ENCODE data around the gene CYP4F2.
"Not testable (repeated sequence)": the region's sequence is repeated elsewhere in the genome, so short reads cannot be mapped to it uniquely, and the experiment has no call there.

CYP4F2 gene

DNA sequence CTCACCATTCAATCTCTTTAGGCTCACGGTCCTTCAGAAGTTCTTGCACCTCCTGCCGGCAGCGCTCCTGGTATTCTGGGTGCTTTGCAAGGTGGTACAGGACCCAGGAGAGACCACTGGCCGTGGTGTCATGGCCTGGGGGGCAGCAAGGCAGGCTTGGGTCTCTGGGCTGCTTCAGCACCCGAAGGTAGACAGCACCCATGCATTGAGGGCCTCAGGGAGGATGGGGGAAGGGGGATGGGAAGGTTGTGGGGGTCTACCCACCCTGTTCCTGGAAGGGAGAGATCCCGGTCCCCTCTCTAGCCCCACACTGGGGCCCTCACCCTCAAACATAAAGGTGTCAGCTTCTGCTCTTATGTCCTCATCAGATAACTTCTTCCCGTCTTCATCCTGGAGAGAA lies 12.0 kb downstream of the CYP4F2 start:
- ATAC-seq (ENCODE audit: low read depth): no peak
- Histone ChIP-seq H3K9me3 (ENCODE audit: severe bottlenecking) (no peaks in the 10 kb centered on the region), H3K4me3 (ENCODE audit: severe bottlenecking) (no peak overlapping the region), H3K36me3 (ENCODE audit: low read depth) (no peaks in the 10 kb centered on the region), H3K27me3 (ENCODE audit: insufficient read depth, poor library complexity, severe bottlenecking) (no peaks in the 10 kb centered on the region), H3K27ac (ENCODE audit: poor library complexity, severe bottlenecking) (no peak overlapping the region), H3K4me1 (ENCODE audit: insufficient read depth, poor library complexity, severe bottlenecking) (no peaks in the 10 kb centered on the region)
- no peak for DNase-seq (ENCODE audit: low spot score)
- TF ChIP-seq, protein P1, sequence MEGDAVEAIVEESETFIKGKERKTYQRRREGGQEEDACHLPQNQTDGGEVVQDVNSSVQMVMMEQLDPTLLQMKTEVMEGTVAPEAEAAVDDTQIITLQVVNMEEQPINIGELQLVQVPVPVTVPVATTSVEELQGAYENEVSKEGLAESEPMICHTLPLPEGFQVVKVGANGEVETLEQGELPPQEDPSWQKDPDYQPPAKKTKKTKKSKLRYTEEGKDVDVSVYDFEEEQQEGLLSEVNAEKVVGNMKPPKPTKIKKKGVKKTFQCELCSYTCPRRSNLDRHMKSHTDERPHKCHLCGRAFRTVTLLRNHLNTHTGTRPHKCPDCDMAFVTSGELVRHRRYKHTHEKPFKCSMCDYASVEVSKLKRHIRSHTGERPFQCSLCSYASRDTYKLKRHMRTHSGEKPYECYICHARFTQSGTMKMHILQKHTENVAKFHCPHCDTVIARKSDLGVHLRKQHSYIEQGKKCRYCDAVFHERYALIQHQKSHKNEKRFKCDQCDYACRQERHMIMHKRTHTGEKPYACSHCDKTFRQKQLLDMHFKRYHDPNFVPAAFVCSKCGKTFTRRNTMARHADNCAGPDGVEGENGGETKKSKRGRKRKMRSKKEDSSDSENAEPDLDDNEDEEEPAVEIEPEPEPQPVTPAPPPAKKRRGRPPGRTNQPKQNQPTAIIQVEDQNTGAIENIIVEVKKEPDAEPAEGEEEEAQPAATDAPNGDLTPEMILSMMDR (IDR thresholded peaks at IDR 0.05; ENCODE audit: poor library complexity, severe bottlenecking): no peak

DNA sequence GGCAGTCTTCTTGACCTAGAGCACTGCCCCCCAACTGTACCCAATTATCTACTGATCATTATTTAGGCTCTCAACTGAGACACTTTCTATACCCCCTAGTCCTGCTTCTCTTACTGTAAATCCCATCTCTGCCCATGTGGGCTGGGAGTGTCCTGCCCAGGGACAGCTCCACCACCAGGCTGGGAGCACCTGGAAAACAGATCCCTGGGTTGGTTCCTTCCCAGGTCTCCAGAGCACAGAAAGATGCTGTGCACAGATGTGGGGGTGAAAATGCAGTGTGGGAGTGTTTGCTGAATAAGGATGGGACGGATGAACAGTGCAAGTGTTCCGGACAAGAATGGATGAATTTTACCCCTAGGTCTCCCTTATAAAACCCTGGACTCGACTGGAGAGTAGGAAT lies 12.7 kb downstream of the CYP4F2 start:
- no peaks in the 10 kb centered on the region for H3K36me3 ChIP-seq (ENCODE audit: low read depth)
- no peaks in the 10 kb centered on the region for H3K4me1 ChIP-seq (ENCODE audit: insufficient read depth, poor library complexity, severe bottlenecking)
- TF ChIP-seq, protein P1 (IDR thresholded peaks at IDR 0.05; ENCODE audit: poor library complexity, severe bottlenecking): no peak
- no peak overlapping the region for H3K4me3 ChIP-seq (ENCODE audit: severe bottlenecking)
- ATAC-seq (ENCODE audit: low read depth) (no peak), DNase-seq (ENCODE audit: low spot score) (no peak)
- H3K9me3 ChIP-seq (ENCODE audit: severe bottlenecking): no peaks in the 10 kb centered on the region
- no peak overlapping the region for H3K27ac ChIP-seq (ENCODE audit: poor library complexity, severe bottlenecking)
- no peaks in the 10 kb centered on the region for H3K27me3 ChIP-seq (ENCODE audit: insufficient read depth, poor library complexity, severe bottlenecking)

DNA sequence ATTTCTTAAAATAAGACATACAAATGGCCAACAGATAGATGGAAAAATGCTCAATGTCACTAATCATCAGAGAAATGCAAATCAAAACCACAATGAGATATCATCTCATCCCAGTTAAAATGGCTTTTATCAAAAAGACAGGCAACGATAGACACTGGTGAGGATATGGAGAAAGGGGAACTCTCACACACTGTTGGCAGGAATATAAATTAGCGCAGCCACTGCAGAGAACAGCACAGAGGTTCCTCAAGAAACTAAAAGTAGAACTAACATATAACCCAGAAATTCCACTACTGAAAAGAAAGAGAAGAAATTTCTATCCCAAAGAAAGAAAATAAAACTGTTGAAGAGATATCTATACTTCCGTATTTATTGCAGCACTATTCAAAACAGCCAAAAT lies 14.5 kb downstream of the CYP4F2 start:
- not testable (repeated sequence) for H3K9me3 ChIP-seq (ENCODE audit: severe bottlenecking); DNase-seq (ENCODE audit: low spot score)

DNA sequence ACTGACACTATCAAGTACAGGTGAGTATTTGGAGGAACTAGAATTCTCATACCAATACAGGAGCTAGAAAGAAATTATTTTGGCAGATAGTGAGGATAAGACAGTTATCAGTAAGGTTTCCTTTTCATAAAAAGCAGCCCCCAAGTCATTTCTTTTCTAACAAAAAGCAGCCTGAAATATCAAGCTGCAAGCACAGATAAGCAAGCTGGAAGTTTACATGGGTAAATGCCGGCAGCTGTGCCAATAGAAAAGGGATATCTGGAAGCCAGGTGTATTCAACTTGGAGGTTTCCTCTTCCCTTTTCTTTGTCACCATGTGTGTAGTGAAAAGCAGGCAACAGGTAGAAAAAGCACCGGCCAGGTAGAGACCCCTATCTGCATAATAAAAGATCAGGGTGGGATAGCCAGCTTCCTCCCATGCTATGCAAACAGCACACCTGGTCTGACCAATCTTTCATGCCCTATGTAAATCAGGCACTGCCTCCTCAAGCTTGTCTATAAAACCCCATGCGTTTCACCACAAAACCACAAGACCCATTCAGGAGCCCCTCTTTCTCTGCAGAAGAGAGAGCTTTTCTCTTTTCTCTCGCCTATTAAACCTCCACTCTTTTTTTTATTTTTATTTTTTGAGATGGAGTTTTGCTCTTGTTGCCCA lies 22.9 kb downstream of the CYP4F2 start:
- H3K27ac ChIP-seq (ENCODE audit: poor library complexity, severe bottlenecking): no peak overlapping the region
- TF ChIP-seq, protein P1 (IDR thresholded peaks at IDR 0.05; ENCODE audit: poor library complexity, severe bottlenecking): no peak
- H3K4me3 ChIP-seq (ENCODE audit: severe bottlenecking): no peak overlapping the region
- DNase-seq (ENCODE audit: low spot score) (no peak), ATAC-seq (ENCODE audit: low read depth) (no peak)
- H3K4me1 ChIP-seq (ENCODE audit: insufficient read depth, poor library complexity, severe bottlenecking): peaks cover 11% of the 10 kb centered on the region
- H3K27me3 ChIP-seq (ENCODE audit: insufficient read depth, poor library complexity, severe bottlenecking): no peaks in the 10 kb centered on the region
- no peaks in the 10 kb centered on the region for H3K9me3 ChIP-seq (ENCODE audit: severe bottlenecking)
- H3K36me3 ChIP-seq (ENCODE audit: low read depth): no peaks in the 10 kb centered on the region

More for the DNA sequence above, 14.5 kb downstream of the CYP4F2 start:
- not testable (repeated sequence) for ATAC-seq (ENCODE audit: low read depth); H3K4me1 ChIP-seq (ENCODE audit: insufficient read depth, poor library complexity, severe bottlenecking); H3K27ac ChIP-seq (ENCODE audit: poor library complexity, severe bottlenecking); H3K36me3 ChIP-seq (ENCODE audit: low read depth); H3K27me3 ChIP-seq (ENCODE audit: insufficient read depth, poor library complexity, severe bottlenecking); H3K4me3 ChIP-seq (ENCODE audit: severe bottlenecking)

DNA sequence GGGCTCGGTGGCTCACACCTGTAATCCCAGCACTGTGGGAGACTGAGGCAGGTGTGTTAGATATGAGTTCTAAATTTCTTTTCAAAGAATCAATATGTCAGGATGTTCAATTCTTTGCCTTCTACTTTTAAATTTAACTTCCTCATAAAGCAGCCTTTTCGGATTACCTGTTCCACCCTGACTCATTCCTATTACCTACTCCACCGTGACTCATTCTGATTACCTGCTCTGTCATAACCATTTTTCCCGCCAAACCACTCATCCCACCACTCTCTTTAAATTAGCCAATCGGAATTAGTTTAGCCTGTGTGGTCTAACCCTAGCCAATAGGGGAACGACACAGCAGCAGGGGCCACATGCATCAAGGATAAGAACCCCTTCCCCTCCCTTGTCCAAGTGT lies 24.1 kb downstream of the CYP4F2 start:
- ATAC-seq (ENCODE audit: low read depth); H3K9me3 ChIP-seq (ENCODE audit: severe bottlenecking); H3K27ac ChIP-seq (ENCODE audit: poor library complexity, severe bottlenecking); H3K27me3 ChIP-seq (ENCODE audit: insufficient read depth, poor library complexity, severe bottlenecking); H3K4me3 ChIP-seq (ENCODE audit: severe bottlenecking); DNase-seq (ENCODE audit: low spot score); H3K36me3 ChIP-seq (ENCODE audit: low read depth): not testable (repeated sequence)
- H3K4me1 ChIP-seq (ENCODE audit: insufficient read depth, poor library complexity, severe bottlenecking): peaks cover 19% of the 10 kb centered on the region

DNA sequence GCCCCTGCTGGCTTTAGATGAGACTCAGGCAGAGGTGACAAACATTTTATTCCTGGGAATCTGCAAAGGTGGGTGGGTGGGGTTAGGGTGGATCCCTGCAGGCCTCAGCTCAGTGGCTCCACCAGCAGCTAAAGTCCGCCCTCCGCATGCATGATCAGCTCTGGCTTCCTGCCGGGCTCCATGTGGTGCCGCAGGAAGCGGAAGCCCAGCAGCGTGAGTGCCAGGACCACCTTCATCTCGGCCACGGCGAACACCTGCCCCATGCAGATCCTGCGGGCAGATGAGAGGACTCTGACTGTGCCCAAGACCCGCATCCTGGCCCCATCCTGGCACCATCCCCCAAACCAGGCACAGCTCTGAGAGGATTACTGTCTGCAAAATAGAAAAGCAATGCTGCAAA lies 26.3 kb downstream of the CYP4F2 start:
- no peak overlapping the region for H3K27ac ChIP-seq (ENCODE audit: poor library complexity, severe bottlenecking)

More for the DNA sequence above, 26.3 kb downstream of the CYP4F2 start:
- ATAC-seq (ENCODE audit: low read depth) (no peak), DNase-seq (ENCODE audit: low spot score) (no peak)
- no peak overlapping the region for H3K4me3 ChIP-seq (ENCODE audit: severe bottlenecking)
- no peaks in the 10 kb centered on the region for H3K9me3 ChIP-seq (ENCODE audit: severe bottlenecking)
- no peaks in the 10 kb centered on the region for H3K36me3 ChIP-seq (ENCODE audit: low read depth)
- peaks cover 19% of the 10 kb centered on the region for H3K4me1 ChIP-seq (ENCODE audit: insufficient read depth, poor library complexity, severe bottlenecking)
- TF ChIP-seq, protein P1 (IDR thresholded peaks at IDR 0.05; ENCODE audit: poor library complexity, severe bottlenecking): no peak
- H3K27me3 ChIP-seq (ENCODE audit: insufficient read depth, poor library complexity, severe bottlenecking): no peaks in the 10 kb centered on the region

Data from RWPE2 (cell line).